Ovary (tissue), 3 donors: ENCODE data around the gene ZBTB4.

Experiments
- EP300 ChIP-seq: sonication (generic); formaldehyde crosslinking; IDR thresholded peaks from one replicate; pipeline ENCODE4 v1.6.1; 2017; ENCODE audit warnings: antibody characterized with exemption
- POLR2A ChIP-seq: fragments of 450-650 bp; IDR thresholded peaks from one replicate; pipeline ENCODE4 v1.6.1; 2017; ENCODE audit warnings: antibody characterized with exemption, mild to moderate bottlenecking, moderate library complexity
- TF ChIP-seq, protein P1 (sequence below), 3 donors: fragments of 450-650 bp in 2 of 3; fragments of 200-600 bp in 1 of 3; IDR thresholded peaks; one replicate each; pipeline versions ENCODE4 v1.5.1 to v1.8.0; 2016 to 2022; ENCODE audit warnings: antibody characterized with exemption in 3 of 3, mild to moderate bottlenecking in 1 of 3
- donor health status: DM: no; HTN: no; CAD: no.

- TF ChIP-seq, protein P1, sequence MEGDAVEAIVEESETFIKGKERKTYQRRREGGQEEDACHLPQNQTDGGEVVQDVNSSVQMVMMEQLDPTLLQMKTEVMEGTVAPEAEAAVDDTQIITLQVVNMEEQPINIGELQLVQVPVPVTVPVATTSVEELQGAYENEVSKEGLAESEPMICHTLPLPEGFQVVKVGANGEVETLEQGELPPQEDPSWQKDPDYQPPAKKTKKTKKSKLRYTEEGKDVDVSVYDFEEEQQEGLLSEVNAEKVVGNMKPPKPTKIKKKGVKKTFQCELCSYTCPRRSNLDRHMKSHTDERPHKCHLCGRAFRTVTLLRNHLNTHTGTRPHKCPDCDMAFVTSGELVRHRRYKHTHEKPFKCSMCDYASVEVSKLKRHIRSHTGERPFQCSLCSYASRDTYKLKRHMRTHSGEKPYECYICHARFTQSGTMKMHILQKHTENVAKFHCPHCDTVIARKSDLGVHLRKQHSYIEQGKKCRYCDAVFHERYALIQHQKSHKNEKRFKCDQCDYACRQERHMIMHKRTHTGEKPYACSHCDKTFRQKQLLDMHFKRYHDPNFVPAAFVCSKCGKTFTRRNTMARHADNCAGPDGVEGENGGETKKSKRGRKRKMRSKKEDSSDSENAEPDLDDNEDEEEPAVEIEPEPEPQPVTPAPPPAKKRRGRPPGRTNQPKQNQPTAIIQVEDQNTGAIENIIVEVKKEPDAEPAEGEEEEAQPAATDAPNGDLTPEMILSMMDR (IDR thresholded peaks at IDR 0.05): no peak
- TF ChIP-seq EP300 (no peak), POLR2A (no peak)
These were observed 53.1 kb downstream of the ZBTB4 start for GRCh38 chr17:7426203-7426863.
